GM12878 (cell line): ENCODE data around the gene TDP2. TPM values are rescaled to one million over a fixed set of nuclear protein-coding genes. Genes with fewer than 3 reads are reported as not detected.

Experiments
- ATAC-seq: fragments of 200-7000 bp; cut with Tn5 transposase; 3 replicates; pipeline ENCODE4 v1.9.1; 2020; ENCODE audit warnings: mild to moderate bottlenecking, moderate library complexity
- BruUV-seq: library from RNA; stranded (reverse); fragments of 400-500 nt; replicated peaks from 2 replicates; lab custom pipeline; 2021; lab: Mats Ljungman, UMichigan
- CTCF ChIA-PET: fragments of 300-600 bp; sonication (Branson Sonifier 250); formaldehyde crosslinking; extraction: SDS; loops from one replicate; lab custom pipeline; 2021; ENCODE audit warnings: inconsistent platforms; lab: Yijun Ruan, JAX
- POLR2A ChIA-PET: fragments of 350-600 bp; formaldehyde crosslinking; extraction: SDS; loops from one replicate; lab custom pipeline; 2021; ENCODE audit warnings: inconsistent platforms; lab: Charles Lee
- RAD21 ChIA-PET: fragments of 300-600 bp; sonication (Branson Sonifier 250); formaldehyde crosslinking; loops from one replicate; lab custom pipeline; 2023; ENCODE audit warnings: antibody characterized with exemption; ENCODE audit not compliant: unreplicated experiment; lab: Charles Lee
- SMC1A ChIA-PET: fragments of 300-600 bp; sonication (Branson Sonifier 250); formaldehyde crosslinking; loops from one replicate; lab custom pipeline; 2023; ENCODE audit not compliant: unreplicated experiment, uncharacterized antibody; lab: Charles Lee
- DNase-seq: peaks from one replicate; pipeline ENCODE4 v3.0.0-alpha.2; 2011; ENCODE audit warnings: low read depth, low spot score
- FAIRE-seq: peaks from 3 replicates; lab custom pipeline; 2011; peaks lifted over from hg19 to GRCh38; lab: Jason Lieb, UNC
- H2AFZ ChIP-seq: 2 replicates; pipeline ENCODE4 v1.6.0; 2011; ENCODE audit warnings: low read depth, low read length, control low read depth; ENCODE audit not compliant: control insufficient read depth
- H3K27ac ChIP-seq: 2 replicates; pipeline ENCODE4 v1.5.1; 2011; ENCODE audit warnings: control low read depth; ENCODE audit not compliant: control insufficient read depth, insufficient read depth
- H3K27me3 ChIP-seq, 2 experiments: replicated peaks in 1 of 2; 2 replicates each; pipeline versions ENCODE4 v1.6.0 to v1.6.1; 2011; ENCODE audit warnings: low read length in 1 of 2; ENCODE audit not compliant: control insufficient read depth in 2 of 2, insufficient read depth in 2 of 2
- H3K36me3 ChIP-seq, 2 experiments: 2 replicates each; pipeline ENCODE4 v1.5.1; 2011; ENCODE audit warnings: low read length in 1 of 2; ENCODE audit not compliant: control insufficient read depth in 2 of 2, insufficient read depth in 2 of 2
- H3K4me1 ChIP-seq: 2 replicates; pipeline ENCODE4 v1.6.1; 2011; ENCODE audit warnings: mild to moderate bottlenecking, low read length, moderate library complexity, mixed read lengths; ENCODE audit not compliant: control insufficient read depth, insufficient read depth
- H3K4me2 ChIP-seq: 2 replicates; pipeline ENCODE4 v1.6.0; 2011; ENCODE audit warnings: control low read depth; ENCODE audit not compliant: control insufficient read depth, insufficient read depth
- H3K4me3 ChIP-seq: fragments of 200-600 bp; sonication (generic); 2 replicates; pipeline ENCODE4 v1.5.1; 2016
- H3K79me2 ChIP-seq: 2 replicates; pipeline ENCODE4 v1.6.0; 2011; ENCODE audit warnings: low read length; ENCODE audit not compliant: control insufficient read depth, insufficient read depth
- H3K9ac ChIP-seq: 2 replicates; pipeline ENCODE4 v1.8.0; 2011; ENCODE audit warnings: low read length, control low read depth, mixed read lengths; ENCODE audit not compliant: control insufficient read depth, insufficient read depth
- H3K9me3 ChIP-seq: replicated peaks from 3 replicates; pipeline ENCODE4 v1.5.1; 2011; ENCODE audit warnings: mild to moderate bottlenecking, low read length; ENCODE audit not compliant: control insufficient read depth, insufficient read depth
- H4K20me1 ChIP-seq: 2 replicates; pipeline ENCODE4 v1.6.0; 2011; ENCODE audit not compliant: control insufficient read depth, insufficient read depth
- BCLAF1 ChIP-seq: fragments of 450-650 bp; IDR thresholded peaks from 2 replicates; pipeline ENCODE4 v1.6.1; 2017; ENCODE audit warnings: antibody characterized with exemption, mild to moderate bottlenecking, moderate library complexity
- EZH2 ChIP-seq: IDR thresholded peaks from 2 replicates; pipeline ENCODE4 v1.6.1; 2012; ENCODE audit warnings: low read depth, mild to moderate bottlenecking, control low read depth, inconsistent platforms, low read length, borderline replicate concordance; ENCODE audit not compliant: control insufficient read depth
- FOXM1 ChIP-seq: IDR thresholded peaks from 2 replicates; pipeline ENCODE4 v1.6.1; 2012; ENCODE audit warnings: low read depth, mild to moderate bottlenecking, inconsistent platforms, low read length, moderate library complexity
- ZNF622 ChIP-seq: fragments of 450-650 bp; IDR thresholded peaks from 2 replicates; pipeline ENCODE4 v1.6.1; 2017; ENCODE audit warnings: mild to moderate bottlenecking, inconsistent platforms
- ZZZ3 ChIP-seq: IDR thresholded peaks from 2 replicates; pipeline ENCODE4 v1.6.1; 2011; ENCODE audit warnings: low read depth; ENCODE audit not compliant: control insufficient read depth, insufficient read length
- WGBS: methylation state at CpG from one replicate; pipeline ENCODE4 v1.1.6; 2016; ENCODE audit warnings: low lambda C conversion rate; ENCODE audit not compliant: insufficient replicate concordance, insufficient coverage; ENCODE audit errors: missing lambda C conversion rate; 5-methylcytosine and 5-hydroxymethylcytosine counted together
- in situ Hi-C: fragments of 300-500 bp; cut with MboI; formaldehyde crosslinking; loops from 9 replicates; pipeline ENCODE4 v1.14.3; 2018; ENCODE audit warnings: mixed read lengths
- intact Hi-C: fragments of 100-400 bp; cut with micrococcal nuclease; formaldehyde crosslinking; loops from one replicate; pipeline ENCODE4 v1.14.2; 2022; ENCODE audit not compliant: unreplicated experiment
- polyA plus RNA-seq, 11 experiments: library from polyadenylated mRNA; depleted of rRNA in 4 of 11; unstranded in 6 of 11; stranded (reverse) in 5 of 11; fragments of >200 nt; fragmentation: Nextera tagmentation in 4 of 11; fragmentation: Illumina TruSeq in 1 of 11; extraction: Ambion mirVana in 4 of 11; extraction: Trizol in 1 of 11; gene quantifications; 1 replicate in 1 of 11; 2 replicates in 10 of 11; pipeline versions ENCODE4 v1.2.1 to v1.2.3, GENCODE V29; 2011 to 2016; ENCODE audit warnings: inconsistent platforms in 2 of 11, missing spikeins in 2 of 11, low read depth in 1 of 11
- total RNA-seq, 4 experiments: library from RNA; depleted of rRNA in 3 of 4; stranded (reverse); fragments of >200 nt in 3 of 4; fragmentation: Illumina TruSeq in 1 of 4; extraction: Trizol in 1 of 4; gene quantifications; 2 replicates each; pipeline versions ENCODE4 v1.2.1 to v1.2.3, GENCODE V29; 2013 to 2021

TDP2 gene
- total and polyA plus RNA-seq, 10 of the 15 experiments (the other 5 are each of a cell fraction or from before 2014, with no cell fraction given), result 24.4 to 53.3 (median 38.8) TPM

- CTCF ChIA-PET, result interaction anchor here (0.8 to 1.4 kb wide), 3 partner anchors 65 to 160 kb away, joined by 3 read pairs; no protein-coding TSS in a partner anchor
- POLR2A ChIA-PET, result no interaction called here
- WGBS, result 78% methylated on average over 8 of the region's 8 CpGs
- Histone ChIP-seq H3K9ac (no peak overlapping the region), H3K4me1 (peaks cover 6% of the 10 kb centered on the region), H3K36me3 (peaks cover 0 to 6% of the 10 kb centered on the region in 2 experiments; a peak in 1 of 4 replicates), H3K4me2 (no peak overlapping the region), H4K20me1 (no peaks in the 10 kb centered on the region), H3K27ac (no peak overlapping the region), H3K27me3 (no peaks in the 10 kb centered on the region), H3K79me2 (no peaks in the 10 kb centered on the region), H3K9me3 (no peaks in the 10 kb centered on the region), H3K4me3 (peak overlapping the region; percentile 66; the same call in 1 of the 2 replicates)
- ATAC-seq (no peak), FAIRE-seq (no peak)
- in situ Hi-C loops, result no loop called here
- SMC1A ChIA-PET, result interaction anchor here (1.5 to 2.6 kb wide), 2 partner anchors 107 to 124 kb away, joined by 3 to 10 read pairs; no protein-coding TSS in a partner anchor
- RAD21 ChIA-PET, result interaction anchor here (1.1 kb wide), 1 partner anchor 66 kb away, joined by 3 read pairs; no protein-coding TSS in a partner anchor
- no peak for TF ChIP-seq ZNF622
- TF ChIP-seq BCLAF1, result no peak
- no peak for TF ChIP-seq FOXM1
- no peak for TF ChIP-seq ZZZ3
- TF ChIP-seq EZH2, result no peak
- TF ChIP-seq, all 136 proteins: peak for 0
- intact Hi-C loops, result no loop called here
- no peak for DNase-seq
- BruUV-seq, result no TSS peak
- no peak overlapping the region for H2AFZ ChIP-seq
Measured at GRCh38 chr6:24646771-24647170, 19.9 kb downstream of the TDP2 start.
